Common myeloid progenitor, CD34-positive (primary cell): ENCODE measurements around the gene RAB17.

Source experiments
- CTCF ChIA-PET: fragments of 350-600 bp; sonication (Branson Sonifier 250); formaldehyde crosslinking; loops from one replicate; lab custom pipeline; 2021; ENCODE audit warnings: antibody characterized with exemption; lab: Charles Lee
- POLR2A ChIA-PET: fragments of 350-600 bp; sonication (Branson Sonifier 250); formaldehyde crosslinking; loops from one replicate; lab custom pipeline; 2021; ENCODE audit warnings: antibody characterized with exemption; lab: Charles Lee
- DNase-seq, 3 donors: peaks; one replicate each; pipeline versions ENCODE4 v3.0.0 to v3.0.0-alpha.2; 2013
- H3K27ac ChIP-seq, 2 experiments: 1 replicate in 1 of 2; 2 replicates in 1 of 2; pipeline ENCODE4 v1.7.0; 2013; ENCODE audit warnings: inconsistent platforms in 2 of 2, low read length in 2 of 2, mild to moderate bottlenecking in 2 of 2, low read depth in 1 of 2, moderate library complexity in 1 of 2; ENCODE audit not compliant: severe bottlenecking in 2 of 2, insufficient read depth in 1 of 2, poor library complexity in 1 of 2
- H3K27me3 ChIP-seq, 5 experiments: replicated peaks in 2 of 5; 1 replicate in 3 of 5; 2 replicates in 2 of 5; pipeline versions ENCODE4 v1.6.1 to v1.7.0; 2013; ENCODE audit warnings: low read length in 4 of 5, mild to moderate bottlenecking in 2 of 5, moderate library complexity in 2 of 5, inconsistent platforms in 1 of 5; ENCODE audit not compliant: insufficient read depth in 5 of 5, control insufficient read depth in 4 of 5
- H3K36me3 ChIP-seq, 4 experiments: 1 replicate in 2 of 4; 2 replicates in 2 of 4; pipeline versions ENCODE4 v1.6.1 to v1.7.0; 2013; ENCODE audit warnings: low read length in 3 of 4, control low read depth in 1 of 4, mild to moderate bottlenecking in 1 of 4; ENCODE audit not compliant: control insufficient read depth in 4 of 4, insufficient read depth in 4 of 4
- H3K4me1 ChIP-seq, 4 experiments: 1 replicate in 3 of 4; 2 replicates in 1 of 4; pipeline versions ENCODE4 v1.6.1 to v1.7.1; 2013; ENCODE audit warnings: low read length in 3 of 4, mild to moderate bottlenecking in 3 of 4, control low read depth in 1 of 4, inconsistent platforms in 1 of 4, moderate library complexity in 1 of 4; ENCODE audit not compliant: control insufficient read depth in 4 of 4, insufficient read depth in 4 of 4; ENCODE audit errors: control extremely low read depth in 1 of 4
- H3K4me3 ChIP-seq, 7 experiments: 1 replicate in 4 of 7; 2 replicates in 3 of 7; pipeline versions ENCODE4 v1.5.1 to v1.7.0; 2013; ENCODE audit warnings: mild to moderate bottlenecking in 7 of 7, low read length in 6 of 7, moderate library complexity in 6 of 7, inconsistent platforms in 2 of 7, low read depth in 2 of 7, control low read depth in 1 of 7; ENCODE audit not compliant: insufficient read depth in 4 of 7, control insufficient read depth in 1 of 7; ENCODE audit errors: extremely low read depth in 1 of 7
- H3K9me3 ChIP-seq, 5 experiments: 1 replicate in 4 of 5; 2 replicates in 1 of 5; pipeline versions ENCODE4 v1.6.1 to v1.7.1; 2013; ENCODE audit warnings: low read length in 4 of 5, mild to moderate bottlenecking in 2 of 5, inconsistent platforms in 1 of 5, low read depth in 1 of 5, moderate library complexity in 1 of 5; ENCODE audit not compliant: control insufficient read depth in 4 of 5, insufficient read depth in 2 of 5; ENCODE audit errors: control extremely low read depth in 1 of 5
- WGBS: methylation state at CpG from one replicate; pipeline ENCODE4 v1.1.5; 2013; ENCODE audit not compliant: insufficient coverage; 5-methylcytosine and 5-hydroxymethylcytosine counted together

The RAB17 gene

DNA sequence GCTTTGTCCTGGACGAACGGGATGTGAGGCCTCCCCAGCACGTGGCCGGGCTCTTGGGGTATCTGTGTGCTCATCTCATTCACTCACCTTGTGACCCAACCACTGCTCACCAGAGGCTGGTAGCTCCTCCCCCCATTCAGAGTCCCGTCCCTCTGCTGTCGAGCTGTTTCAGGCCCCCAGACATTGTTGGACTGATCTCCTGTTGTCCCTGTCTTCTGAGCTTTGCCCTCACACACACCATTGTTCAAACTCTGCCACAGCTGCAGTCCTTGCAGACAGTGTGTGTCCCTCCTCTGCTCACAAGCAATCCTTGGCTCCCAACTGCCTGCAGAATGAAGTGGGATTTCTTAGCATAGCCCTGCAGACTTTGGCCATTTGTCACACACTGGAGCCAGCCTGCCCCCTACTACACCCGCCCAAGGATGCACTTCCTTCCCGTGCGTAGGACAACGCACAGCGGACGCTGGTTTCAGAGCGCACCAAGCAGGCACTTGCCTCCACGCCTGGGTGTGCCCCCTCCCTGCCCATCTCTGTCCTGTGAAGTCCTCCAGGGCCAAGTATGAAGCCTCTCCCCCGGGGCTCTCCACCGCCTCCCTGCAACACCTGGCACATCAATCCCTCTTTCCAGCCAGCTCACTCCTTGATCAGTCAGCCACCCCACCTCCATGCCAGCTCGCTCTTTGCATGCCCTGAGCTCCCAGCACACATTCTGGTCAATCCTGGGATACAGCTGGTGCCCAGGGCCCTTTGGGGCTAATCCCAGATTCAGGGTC is 40.7 kb downstream of the RAB17 start:
- Histone ChIP-seq H3K27ac (no peak overlapping the region), H3K9me3 (peaks cover 0 to 15% (median 4%) of the 10 kb centered on the region in 5 experiments), H3K4me1 (no peaks in the 10 kb centered on the region), H3K36me3 (no peaks in the 10 kb centered on the region), H3K4me3 (no peak overlapping the region), H3K27me3 (peaks cover 0 to 16% (median 2%) of the 10 kb centered on the region in 5 experiments)
- ChIA-PET POLR2A (no interaction called here), CTCF (interaction anchor here (0.6 to 1.5 kb wide), 4 partner anchors 11 to 151 kb away, joined by 3 to 6 read pairs (median 4); no protein-coding TSS in a partner anchor)
- no peak for DNase-seq
- 87% methylated on average over 17 of the region's 17 CpGs for WGBS

DNA sequence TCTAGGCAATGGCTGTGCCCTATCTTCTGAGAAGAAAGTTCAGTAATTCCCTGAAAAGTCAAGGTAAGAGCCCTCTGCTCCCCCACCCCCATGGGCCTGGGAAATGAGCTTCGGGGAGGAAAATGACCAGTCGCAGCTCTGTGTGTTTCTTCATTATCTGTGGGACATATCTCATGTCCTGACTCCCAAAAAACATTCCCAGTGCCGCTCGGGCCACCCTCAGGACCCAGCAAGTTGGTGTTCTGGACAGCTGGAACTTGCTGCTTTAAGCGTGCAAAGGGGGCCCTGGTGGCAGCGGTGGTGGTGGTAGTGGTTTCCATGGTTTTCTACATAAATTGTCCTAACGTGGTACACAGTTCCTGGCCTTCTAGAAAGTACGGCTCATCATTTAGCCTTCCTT is 41.3 kb downstream of the RAB17 start:
- Histone ChIP-seq H3K27ac (no peak overlapping the region), H3K4me1 (no peaks in the 10 kb centered on the region), H3K4me3 (no peak overlapping the region), H3K9me3 (peaks cover 0 to 11% (median under 1%) of the 10 kb centered on the region in 5 experiments), H3K27me3 (peaks cover 0 to 16% (median 2%) of the 10 kb centered on the region in 5 experiments), H3K36me3 (no peaks in the 10 kb centered on the region)
- CTCF ChIA-PET: interaction anchor here (0.8 to 1.5 kb wide), 3 partner anchors 12 to 36 kb away, joined by 3 to 6 read pairs (median 4); no protein-coding TSS in a partner anchor
- 92% methylated on average over 5 of the region's 8 CpGs for WGBS
- no peak for DNase-seq
- POLR2A ChIA-PET: no interaction called here

DNA sequence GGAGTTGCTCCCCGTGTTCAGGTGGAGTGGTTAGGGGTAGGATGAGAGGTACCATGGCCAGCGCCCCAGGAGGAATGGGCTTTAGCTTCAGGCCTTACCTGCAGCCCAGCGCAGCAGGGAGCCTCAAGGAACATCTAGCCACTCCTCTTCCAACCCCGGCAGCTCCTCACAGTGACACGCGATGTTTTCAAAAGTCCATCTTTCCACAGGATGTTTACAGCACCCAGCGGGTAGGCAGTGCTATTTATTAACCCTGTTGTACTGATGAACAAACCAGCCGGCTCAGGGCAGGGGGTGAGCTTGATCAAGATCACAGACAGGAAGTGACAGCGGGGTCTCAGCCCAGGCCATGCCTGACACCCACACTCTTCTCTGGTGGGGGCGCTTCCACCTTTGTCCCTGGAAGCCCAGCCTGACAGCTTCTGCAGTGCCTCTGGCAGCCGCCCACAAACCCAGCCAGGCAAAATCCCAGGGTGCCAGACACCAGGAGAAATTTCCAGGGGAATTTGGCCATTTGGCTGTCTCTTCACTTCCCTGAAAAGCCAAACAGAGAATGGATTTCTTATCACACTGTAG is 42.6 kb downstream of the RAB17 start:
- Histone ChIP-seq H3K4me1 (no peaks in the 10 kb centered on the region), H3K4me3 (no peak overlapping the region), H3K9me3 (peaks cover 0 to 1% (median 0%) of the 10 kb centered on the region in 5 experiments), H3K36me3 (no peaks in the 10 kb centered on the region), H3K27me3 (peaks cover 0 to 16% (median 2%) of the 10 kb centered on the region in 5 experiments), H3K27ac (no peak overlapping the region)
- ChIA-PET CTCF (interaction anchor here (1.2 kb wide), 1 partner anchor 24 kb away, joined by 4 read pairs; no protein-coding TSS in a partner anchor), POLR2A (no interaction called here)
- WGBS: 74% methylated on average over 9 of the region's 11 CpGs
- no peak for DNase-seq

DNA sequence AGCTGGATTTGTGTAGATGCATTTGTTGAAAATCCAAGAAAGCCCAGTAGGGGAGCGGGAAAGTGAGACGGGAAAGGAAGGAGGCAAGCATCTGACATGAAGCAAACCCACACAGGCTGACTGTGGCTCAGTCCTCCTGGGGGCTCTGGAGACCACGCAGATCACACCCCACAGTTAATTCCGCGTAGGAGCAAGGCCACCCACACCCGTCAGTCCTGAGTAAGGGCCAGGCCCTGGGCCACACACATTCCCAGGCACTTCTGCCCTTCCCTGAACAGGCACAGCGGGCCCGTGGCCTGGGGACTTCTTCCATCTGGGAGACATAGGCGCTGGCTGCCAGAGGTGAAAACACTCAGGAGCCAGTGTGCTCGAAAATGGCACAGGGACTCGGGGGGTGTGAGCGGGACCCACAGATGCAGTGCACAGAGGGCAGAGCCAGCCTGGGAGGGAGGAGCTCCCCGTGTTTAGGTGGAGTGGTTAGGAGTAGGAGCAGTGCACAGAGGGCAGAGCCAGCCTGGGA is 43.6 kb downstream of the RAB17 start:
- H3K4me3 ChIP-seq: no peak overlapping the region
- POLR2A ChIA-PET: no interaction called here
- peaks cover 0 to 5% (median 0%) of the 10 kb centered on the region in 5 experiments for H3K9me3 ChIP-seq
- no peaks in the 10 kb centered on the region for H3K4me1 ChIP-seq
- CTCF ChIA-PET: no interaction called here
- H3K36me3 ChIP-seq: no peaks in the 10 kb centered on the region
- H3K27me3 ChIP-seq: peaks cover 0 to 16% (median 2%) of the 10 kb centered on the region in 5 experiments
- 96% methylated on average over 8 of the region's 13 CpGs for WGBS
- DNase-seq: no peak
- H3K27ac ChIP-seq: no peak overlapping the region

DNA sequence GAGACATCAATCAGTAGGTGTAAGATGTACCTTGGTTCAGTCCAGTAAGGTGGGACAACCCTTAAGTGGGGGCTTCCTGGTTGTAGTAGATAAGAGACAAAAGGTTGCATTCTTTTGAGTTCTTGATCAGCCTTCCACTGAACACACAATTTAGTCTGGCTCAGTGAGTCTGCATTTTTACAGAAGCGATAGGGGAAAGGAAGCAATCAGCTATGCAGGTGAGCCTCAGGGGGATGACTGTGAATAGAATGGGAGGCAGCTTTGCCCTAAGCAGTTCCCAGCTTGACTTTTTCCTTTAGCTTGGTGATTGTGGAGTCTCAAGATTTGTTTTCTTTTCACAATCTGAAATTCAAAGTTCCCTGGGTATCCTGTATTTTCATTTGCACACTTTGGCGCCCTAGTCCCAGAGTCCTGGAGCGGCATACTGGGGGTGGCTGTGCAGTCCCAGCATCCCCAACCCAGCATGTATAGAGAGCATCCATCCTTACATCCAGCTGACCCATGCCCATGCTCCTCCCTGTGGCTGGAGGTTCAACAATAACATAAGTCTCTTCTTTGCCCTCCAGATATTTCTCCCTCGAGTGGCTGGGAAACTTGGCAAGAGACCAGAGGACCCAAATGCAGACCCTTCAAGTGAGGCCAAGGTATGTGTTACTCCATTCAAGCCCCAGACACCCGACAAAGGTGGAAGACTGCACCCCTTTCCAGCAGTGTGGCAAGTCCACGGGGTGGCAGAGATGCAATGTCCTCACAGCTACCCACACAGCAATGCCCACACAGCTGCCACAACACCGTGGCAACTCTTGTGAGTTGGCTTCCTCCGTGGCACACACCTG is 44.3 kb downstream of the RAB17 start:
- Histone ChIP-seq H3K4me3 (no peak overlapping the region), H3K9me3 (peaks cover 0 to 6% (median 0%) of the 10 kb centered on the region in 5 experiments), H3K27me3 (peaks cover 0 to 16% (median 2%) of the 10 kb centered on the region in 5 experiments), H3K4me1 (no peaks in the 10 kb centered on the region), H3K36me3 (no peaks in the 10 kb centered on the region), H3K27ac (no peak overlapping the region)
- CTCF ChIA-PET: no interaction called here
- 74% methylated on average over 6 of the region's 8 CpGs for WGBS
- no peak for DNase-seq
- POLR2A ChIA-PET: no interaction called here

DNA sequence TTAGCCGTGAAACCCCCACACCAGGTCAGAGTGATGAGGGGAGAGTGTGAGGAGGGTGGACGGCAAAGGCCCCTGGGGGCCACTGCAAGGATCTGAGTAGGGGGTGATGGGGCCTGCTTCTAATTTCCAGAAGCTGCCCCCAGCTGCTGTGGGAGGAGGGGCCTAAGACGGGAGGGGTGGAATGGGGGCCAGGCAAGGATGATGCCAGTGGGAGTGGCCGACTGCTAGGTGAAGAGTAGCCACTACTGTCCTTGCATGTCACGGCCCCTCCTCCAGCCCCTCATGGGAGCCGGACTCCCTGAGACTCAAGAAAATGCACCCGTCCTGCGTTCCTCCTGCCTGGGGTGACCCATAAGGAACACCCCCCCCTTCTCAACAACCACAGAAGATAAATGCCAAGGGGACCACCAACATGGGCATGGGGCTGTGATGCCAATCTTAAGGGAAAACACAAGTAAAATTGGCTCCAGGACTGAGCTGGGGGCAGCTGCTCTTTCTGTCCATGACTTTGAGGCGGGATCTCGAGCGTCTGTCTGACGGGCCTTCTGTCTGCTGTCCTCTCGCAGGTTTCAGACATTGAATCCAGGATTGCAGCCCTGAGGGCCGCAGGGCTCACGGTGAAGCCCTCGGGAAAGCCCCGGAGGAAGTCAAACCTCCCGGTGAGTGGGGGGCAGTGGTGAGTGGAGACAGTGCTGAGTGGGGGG is 48.4 kb downstream of the RAB17 start:
- 96% methylated on average over 15 of the region's 18 CpGs for WGBS
- H3K27me3 ChIP-seq: peaks cover 0 to 7% (median 0%) of the 10 kb centered on the region in 5 experiments
- DNase-seq: no peak
- no peaks in the 10 kb centered on the region for H3K36me3 ChIP-seq
- CTCF ChIA-PET: no interaction called here
- no peak overlapping the region for H3K4me3 ChIP-seq
- H3K27ac ChIP-seq: no peak overlapping the region
- H3K4me1 ChIP-seq: no peaks in the 10 kb centered on the region
- POLR2A ChIA-PET: no interaction called here
- H3K9me3 ChIP-seq: peaks cover 0 to 6% (median 0%) of the 10 kb centered on the region in 5 experiments
